ENCODE results near the gene ACP7.

- TF ChIP-seq CTCF (IDR thresholded peaks at IDR 0.05; ENCODE audit: insufficient read depth, low read depth, low read length) (no peak), EZH2 (IDR thresholded peaks at IDR 0.05; ENCODE audit: insufficient read depth, low read length) (no peak)
Measured at GRCh38 chr19:39113199-39113598, 29.0 kb downstream of the ACP7 start.
